ENCODE results near the gene ANK3.

DNA sequence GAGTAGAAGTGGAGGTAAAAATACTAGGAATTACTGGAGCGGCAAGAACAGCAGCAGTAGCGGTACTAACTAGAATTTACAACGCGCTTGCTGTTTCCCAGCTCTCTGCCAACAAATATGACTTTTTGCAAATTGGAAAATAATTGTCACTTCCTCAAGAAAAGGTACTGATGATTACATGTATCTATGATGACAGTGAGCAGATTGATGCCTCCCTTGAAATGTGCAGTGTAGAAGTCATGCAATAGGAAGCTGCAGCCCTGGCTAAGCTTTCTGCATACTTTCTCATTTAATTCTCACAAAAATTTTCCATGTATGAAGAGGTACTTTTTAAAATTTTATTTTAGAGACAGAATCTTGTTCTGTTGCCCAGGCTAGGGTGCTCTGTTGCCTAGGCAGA is 49.9 kb downstream of the ANK3 start:
- no peak for TF ChIP-seq RAD21 (conservative IDR thresholded peaks at IDR 0.05)
- TF ChIP-seq, protein P1, sequence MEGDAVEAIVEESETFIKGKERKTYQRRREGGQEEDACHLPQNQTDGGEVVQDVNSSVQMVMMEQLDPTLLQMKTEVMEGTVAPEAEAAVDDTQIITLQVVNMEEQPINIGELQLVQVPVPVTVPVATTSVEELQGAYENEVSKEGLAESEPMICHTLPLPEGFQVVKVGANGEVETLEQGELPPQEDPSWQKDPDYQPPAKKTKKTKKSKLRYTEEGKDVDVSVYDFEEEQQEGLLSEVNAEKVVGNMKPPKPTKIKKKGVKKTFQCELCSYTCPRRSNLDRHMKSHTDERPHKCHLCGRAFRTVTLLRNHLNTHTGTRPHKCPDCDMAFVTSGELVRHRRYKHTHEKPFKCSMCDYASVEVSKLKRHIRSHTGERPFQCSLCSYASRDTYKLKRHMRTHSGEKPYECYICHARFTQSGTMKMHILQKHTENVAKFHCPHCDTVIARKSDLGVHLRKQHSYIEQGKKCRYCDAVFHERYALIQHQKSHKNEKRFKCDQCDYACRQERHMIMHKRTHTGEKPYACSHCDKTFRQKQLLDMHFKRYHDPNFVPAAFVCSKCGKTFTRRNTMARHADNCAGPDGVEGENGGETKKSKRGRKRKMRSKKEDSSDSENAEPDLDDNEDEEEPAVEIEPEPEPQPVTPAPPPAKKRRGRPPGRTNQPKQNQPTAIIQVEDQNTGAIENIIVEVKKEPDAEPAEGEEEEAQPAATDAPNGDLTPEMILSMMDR (IDR thresholded peaks at IDR 0.05; ENCODE audit: poor library complexity, severe bottlenecking) = no peak
